CD4-positive, alpha-beta T cell (primary cell): ENCODE measurements around the gene FGF16. TPM values are rescaled to one million over a fixed set of nuclear protein-coding genes. Genes with fewer than 3 reads are reported as not detected.

Source experiments
- ATAC-seq: fragments of 200-7000 bp; cut with Tn5 transposase; one replicate; pipeline ENCODE4 v1.10.0; 2022; ENCODE audit warnings: mild to moderate bottlenecking; ENCODE audit not compliant: poor library complexity
- CTCF ChIA-PET: fragments of 350-600 bp; sonication (Branson Sonifier 250); formaldehyde crosslinking; loops from one replicate; lab custom pipeline; 2021; ENCODE audit warnings: antibody characterized with exemption, inconsistent platforms; lab: Charles Lee
- POLR2A ChIA-PET: fragments of 350-600 bp; sonication (Branson Sonifier 250); formaldehyde crosslinking; loops from one replicate; lab custom pipeline; 2021; ENCODE audit warnings: antibody characterized with exemption, inconsistent platforms; lab: Charles Lee
- DNase-seq, 14 experiments: peaks; one replicate each; pipeline ENCODE4 v3.0.0-alpha.2; 2013 to 2020; ENCODE audit warnings: mixed read lengths in 2 of 14
- H3K27ac ChIP-seq, 2 donors: one replicate each; pipeline versions ENCODE4 v1.5.1 to v1.7.0; 2013; ENCODE audit warnings: low read length in 2 of 2, low read depth in 1 of 2, mild to moderate bottlenecking in 1 of 2
- H3K27me3 ChIP-seq, 2 experiments: 1 replicate in 1 of 2; 2 replicates in 1 of 2; pipeline versions ENCODE4 v1.6.1 to v1.7.0; 2013; ENCODE audit warnings: low read length in 2 of 2, control low read depth in 1 of 2, mild to moderate bottlenecking in 1 of 2, moderate library complexity in 1 of 2; ENCODE audit not compliant: insufficient read depth in 2 of 2, control insufficient read depth in 1 of 2
- H3K36me3 ChIP-seq: one replicate; pipeline ENCODE4 v1.6.1; 2013; ENCODE audit warnings: low read length, control low read depth; ENCODE audit not compliant: insufficient read depth
- H3K4me1 ChIP-seq: one replicate; pipeline ENCODE4 v1.6.1; 2013; ENCODE audit warnings: low read length, control low read depth; ENCODE audit not compliant: insufficient read depth
- H3K4me3 ChIP-seq: one replicate; pipeline ENCODE4 v1.5.1; 2013; ENCODE audit warnings: mild to moderate bottlenecking, low read length, moderate library complexity
- H3K9me3 ChIP-seq, 2 experiments: 1 replicate in 1 of 2; 2 replicates in 1 of 2; pipeline versions ENCODE4 v1.6.1 to v1.7.0; 2013; ENCODE audit warnings: low read length in 2 of 2, mild to moderate bottlenecking in 2 of 2, control low read depth in 1 of 2, moderate library complexity in 1 of 2; ENCODE audit not compliant: control insufficient read depth in 1 of 2, insufficient read depth in 1 of 2
- H3K27ac Mint-ChIP-seq: one replicate; pipeline ENCODE4 v1.8.0; 2020; ENCODE audit warnings: mixed read lengths
- H3K27me3 Mint-ChIP-seq: one replicate; pipeline ENCODE4 v1.8.0; 2021; ENCODE audit warnings: mixed read lengths
- H3K36me3 Mint-ChIP-seq: one replicate; pipeline ENCODE4 v1.8.0; 2021; ENCODE audit warnings: low read depth, mixed read lengths
- H3K4me1 Mint-ChIP-seq: one replicate; pipeline ENCODE4 v1.8.0; 2021; ENCODE audit warnings: low read depth, mixed read lengths
- H3K4me3 Mint-ChIP-seq: one replicate; pipeline ENCODE4 v1.8.0; 2020; ENCODE audit warnings: mild to moderate bottlenecking, mixed read lengths
- H3K9me3 Mint-ChIP-seq: one replicate; pipeline ENCODE4 v1.8.0; 2020; ENCODE audit warnings: mixed read lengths
- CTCF ChIP-seq: fragments of 200-600 bp; IDR thresholded peaks from one replicate; pipeline ENCODE4 v1.8.0; 2022; ENCODE audit warnings: antibody characterized with exemption, mild to moderate bottlenecking
- intact Hi-C, 2 experiments: fragments of 100-400 bp; cut with DNase I in 1 of 2; cut with micrococcal nuclease in 1 of 2; formaldehyde crosslinking; loops; one replicate each; pipeline versions ENCODE4 v1.15.1 to v1.9.0; 2023 to 2025; cut with DNase I, micrococcal nuclease
- total RNA-seq, 174 experiments: library from RNA in 2 of 174; stranded (reverse) in 2 of 174; gene quantifications; one replicate each; pipeline ENCODE4 v1.2.3 and lab custom pipeline; 2021 to 2026

The FGF16 gene
- total RNA-seq, 2 experiments from 2014 or later: not detected

DNA sequence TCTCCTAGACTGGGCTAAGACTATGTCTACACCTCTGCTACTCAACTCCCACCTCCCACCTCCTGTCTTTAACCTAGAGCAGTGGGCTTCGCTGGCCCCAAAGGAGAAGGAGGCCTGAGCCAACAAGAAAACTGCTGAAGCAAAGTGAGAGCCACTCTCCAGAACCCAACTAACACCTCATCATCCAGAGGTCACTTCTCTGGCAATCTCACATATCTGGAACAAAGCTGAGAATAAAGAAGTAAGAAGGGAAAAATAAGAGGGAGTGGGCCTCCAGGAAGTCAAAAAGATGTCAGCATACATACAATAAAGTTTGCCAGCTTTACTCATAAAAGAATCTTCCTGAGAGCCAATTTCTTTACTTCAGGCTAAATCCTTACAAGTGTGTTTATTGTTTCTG lies 18.6 kb upstream of the FGF16 start:
- CTCF ChIA-PET: no interaction called here
- intact Hi-C loops: no loop called here
- no peak for TF ChIP-seq CTCF

DNA sequence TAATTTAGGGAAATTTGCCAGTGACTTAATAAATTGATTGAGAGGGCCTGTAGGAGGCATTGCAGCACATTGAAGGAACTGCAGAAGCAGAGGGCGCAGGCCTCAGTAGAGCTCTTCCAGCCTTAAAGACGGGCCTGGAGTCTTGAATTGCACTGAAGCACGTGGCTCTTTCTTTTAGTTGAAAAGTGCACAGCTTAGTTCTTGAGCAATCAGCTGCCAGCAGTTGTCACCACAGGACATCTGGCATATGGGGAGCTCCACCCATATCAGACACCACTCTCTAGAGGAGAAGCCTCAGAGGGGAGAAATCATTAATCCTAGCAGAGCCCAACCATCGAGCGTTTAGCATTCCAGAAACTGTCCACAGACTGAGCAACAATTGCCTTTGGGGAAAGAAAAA lies 16.0 kb upstream of the FGF16 start:
- no peak overlapping the region for H3K27ac ChIP-seq
- no peak for DNase-seq
- Mint-ChIP-seq H3K27me3 (no peaks in the 10 kb centered on the region), H3K36me3 (no peaks in the 10 kb centered on the region), H3K9me3 (no peaks in the 10 kb centered on the region), H3K27ac (no peak overlapping the region), H3K4me3 (no peak overlapping the region), H3K4me1 (no peaks in the 10 kb centered on the region)
- ChIA-PET CTCF (no interaction called here), POLR2A (no interaction called here)
- no peak for ATAC-seq
- H3K27me3 ChIP-seq: no peaks in the 10 kb centered on the region
- no peaks in the 10 kb centered on the region for H3K9me3 ChIP-seq
- no peak overlapping the region for H3K4me3 ChIP-seq
- no peaks in the 10 kb centered on the region for H3K4me1 ChIP-seq
- intact Hi-C loops: no loop called here
- no peak for TF ChIP-seq CTCF
- H3K36me3 ChIP-seq: no peaks in the 10 kb centered on the region

More for the DNA sequence above, 18.6 kb upstream of the FGF16 start:
- no peaks in the 10 kb centered on the region for H3K4me1 Mint-ChIP-seq
- no peak overlapping the region for H3K27ac ChIP-seq
- DNase-seq (no peak), ATAC-seq (no peak)
- no peaks in the 10 kb centered on the region for H3K36me3 ChIP-seq
- H3K4me3 ChIP-seq: no peak overlapping the region
- H3K27me3 Mint-ChIP-seq: no peaks in the 10 kb centered on the region
- H3K27ac Mint-ChIP-seq: no peak overlapping the region
- H3K27me3 ChIP-seq: no peaks in the 10 kb centered on the region
- H3K4me1 ChIP-seq: no peaks in the 10 kb centered on the region
- no peaks in the 10 kb centered on the region for H3K9me3 ChIP-seq
- H3K9me3 Mint-ChIP-seq: no peaks in the 10 kb centered on the region
- no peak overlapping the region for H3K4me3 Mint-ChIP-seq
- POLR2A ChIA-PET: no interaction called here
- H3K36me3 Mint-ChIP-seq: no peaks in the 10 kb centered on the region

DNA sequence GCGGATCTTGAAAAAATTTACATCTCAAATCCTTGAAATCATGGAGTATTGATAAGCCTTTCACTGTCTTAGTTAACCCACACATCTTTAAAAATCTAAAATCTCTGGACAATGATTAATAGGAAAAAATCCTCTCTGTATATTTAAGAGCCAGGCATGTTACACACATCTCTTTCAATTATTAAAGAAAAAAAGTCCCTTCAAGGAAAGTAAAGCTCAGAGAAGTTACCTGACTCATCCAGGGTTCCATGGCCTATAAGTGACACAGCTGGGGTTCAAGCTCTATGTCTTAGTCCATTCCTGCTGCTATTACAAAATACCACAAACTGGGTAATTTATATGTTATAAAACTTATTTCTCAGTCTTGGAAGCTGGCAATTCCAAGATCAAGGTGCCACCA lies 14.2 kb upstream of the FGF16 start:
- CTCF ChIA-PET: no interaction called here
- TF ChIP-seq CTCF: no peak
- Mint-ChIP-seq H3K36me3 (no peaks in the 10 kb centered on the region), H3K4me1 (no peaks in the 10 kb centered on the region), H3K27ac (no peak overlapping the region), H3K27me3 (no peaks in the 10 kb centered on the region), H3K4me3 (no peak overlapping the region), H3K9me3 (no peaks in the 10 kb centered on the region)
- POLR2A ChIA-PET: no interaction called here
- intact Hi-C loops: no loop called here
- H3K27ac ChIP-seq: no peak overlapping the region
- no peaks in the 10 kb centered on the region for H3K27me3 ChIP-seq
- ATAC-seq (no peak), DNase-seq (no peak)
- no peaks in the 10 kb centered on the region for H3K4me1 ChIP-seq
- H3K4me3 ChIP-seq: no peak overlapping the region
- no peaks in the 10 kb centered on the region for H3K36me3 ChIP-seq
- no peaks in the 10 kb centered on the region for H3K9me3 ChIP-seq
